DND-41 (cell line): ENCODE results near the gene BRCA2.

ENCODE experiments used
- CTCF ChIP-seq: IDR thresholded peaks from 2 replicates; pipeline ENCODE4 v1.5.1; 2012; ENCODE audit warnings: borderline replicate concordance, low read length, moderate library complexity, mild to moderate bottlenecking; ENCODE audit not compliant: poor library complexity, severe bottlenecking; ENCODE audit errors: extremely low read depth
- EZH2 ChIP-seq: IDR thresholded peaks from 3 replicates; pipeline ENCODE4 v1.6.1; 2012; ENCODE audit warnings: borderline replicate concordance, low read depth, mild to moderate bottlenecking, moderate library complexity, low read length, inconsistent platforms; ENCODE audit not compliant: severe bottlenecking

GRCh38 chr13:32403108-32403507 lies 87.8 kb downstream of the BRCA2 start:
- TF ChIP-seq CTCF (no peak), EZH2 (no peak)
